GM18519 (cell line): ENCODE data around the gene CLIC4.
"Not testable (repeated sequence)": the region's sequence is repeated elsewhere in the genome, so short reads cannot be mapped to it uniquely, and the experiment has no call there.

ENCODE experiments used
- ATAC-seq: cut with Tn5 transposase; IDR thresholded peaks from one replicate; pipeline ENCODE4 v1.9.1; 2021; ENCODE audit warnings: mild to moderate bottlenecking, moderate library complexity; ENCODE audit not compliant: unreplicated experiment, low FRiP score

CLIC4 gene

DNA sequence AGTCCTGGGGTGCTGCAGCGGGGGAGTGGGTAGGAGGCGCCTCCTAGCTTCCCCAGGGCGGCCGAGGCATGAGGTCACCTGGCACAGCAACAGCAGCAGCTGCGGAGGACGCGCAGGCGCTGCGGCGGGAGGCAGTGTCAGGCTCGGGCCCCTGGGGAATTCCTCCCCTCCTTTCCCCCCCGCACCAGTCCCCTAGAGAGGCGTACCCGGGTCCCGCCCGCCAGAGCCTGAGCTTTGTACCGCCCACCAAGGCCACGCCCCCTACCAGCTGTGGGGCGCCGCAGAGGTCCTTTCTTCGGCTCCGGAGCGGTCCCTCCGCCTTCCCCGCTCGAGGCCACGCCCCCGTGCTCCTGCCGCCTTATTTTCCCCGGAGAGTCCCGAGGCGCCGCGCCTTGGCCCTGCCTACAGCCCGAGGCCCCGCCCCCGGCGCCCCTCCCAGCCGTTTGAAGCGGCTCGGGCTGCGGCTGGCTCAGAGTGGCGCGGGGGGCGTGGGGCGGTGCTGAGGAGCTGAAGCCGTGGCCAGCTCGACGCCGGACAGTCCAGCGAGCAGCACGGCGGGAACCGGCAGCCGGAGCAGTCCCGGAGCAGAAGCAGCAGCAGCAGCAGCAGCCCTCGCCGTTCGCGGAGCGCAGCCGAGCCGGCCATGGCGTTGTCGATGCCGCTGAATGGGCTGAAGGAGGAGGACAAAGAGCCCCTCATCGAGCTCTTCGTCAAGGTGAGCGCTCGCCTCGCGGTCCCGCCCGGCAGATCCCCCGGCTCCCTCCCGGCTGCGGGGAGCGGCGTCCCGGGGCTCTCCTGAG is at the start of gene CLIC4:
Gene CLIC4, plus strand, starts transcription at position 537 of the 800 bp plus-strand sequence. Its CDS starts 107 bp downstream, at position 644.
- ATAC-seq: peak; percentile 41

- ATAC-seq: no peak
Observed at GRCh38 chr1:24696041-24696755, 49.0 kb upstream of the CLIC4 start.

DNA sequence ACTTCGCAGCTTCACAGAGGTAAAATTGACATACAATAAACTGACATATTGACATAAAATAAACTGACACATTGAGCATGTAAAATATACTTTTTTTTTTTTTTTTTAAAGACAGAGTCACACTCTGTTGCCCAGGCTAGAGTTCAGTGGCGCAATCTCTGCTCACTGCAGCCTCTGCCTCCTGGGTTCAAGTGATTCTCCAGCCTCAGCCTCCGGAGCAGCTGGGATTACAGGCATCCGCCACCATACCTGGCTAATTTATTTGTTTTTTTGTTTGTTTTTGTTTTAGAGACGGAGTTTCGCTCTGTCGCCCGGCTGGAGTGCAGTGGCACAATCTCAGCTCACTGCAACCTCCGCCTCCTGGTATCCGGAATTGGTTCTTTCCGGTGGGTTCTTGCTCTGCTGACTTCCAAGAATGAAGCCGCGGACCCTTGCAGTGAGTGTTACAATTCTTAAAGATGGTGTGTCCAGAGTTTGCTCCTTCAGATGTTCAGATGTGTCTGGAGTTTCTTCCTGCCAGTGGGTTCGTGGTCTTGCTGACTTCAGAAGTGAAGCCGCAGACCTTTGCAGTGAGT is 48.4 kb upstream of the CLIC4 start:
- ATAC-seq: no peak

GRCh38 chr1:24697453-24698001 is 47.7 kb upstream of the CLIC4 start:
- ATAC-seq: not testable (repeated sequence)

GRCh38 chr1:24698326-24698725 is 46.9 kb upstream of the CLIC4 start:
- ATAC-seq: not testable (repeated sequence)

DNA sequence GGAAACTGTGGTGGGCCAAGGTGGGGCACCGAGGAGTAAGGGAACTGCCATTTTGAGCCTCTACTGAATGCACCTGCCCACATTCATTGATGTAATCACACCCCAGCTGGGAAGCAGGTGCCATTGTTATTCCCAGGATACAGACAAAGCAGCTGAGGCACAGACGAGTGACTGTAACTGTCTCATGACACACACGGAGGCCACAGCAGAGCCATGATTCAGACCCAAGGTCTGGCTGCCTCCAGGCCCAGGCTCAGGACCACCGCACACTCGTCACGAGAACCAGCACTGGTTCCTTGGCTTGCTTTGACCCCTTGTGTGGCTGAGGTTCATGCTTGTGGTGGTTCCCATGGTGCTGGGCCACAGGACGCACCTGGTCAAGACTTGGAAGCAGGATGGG is 45.6 kb upstream of the CLIC4 start:
- ATAC-seq: no peak

DNA sequence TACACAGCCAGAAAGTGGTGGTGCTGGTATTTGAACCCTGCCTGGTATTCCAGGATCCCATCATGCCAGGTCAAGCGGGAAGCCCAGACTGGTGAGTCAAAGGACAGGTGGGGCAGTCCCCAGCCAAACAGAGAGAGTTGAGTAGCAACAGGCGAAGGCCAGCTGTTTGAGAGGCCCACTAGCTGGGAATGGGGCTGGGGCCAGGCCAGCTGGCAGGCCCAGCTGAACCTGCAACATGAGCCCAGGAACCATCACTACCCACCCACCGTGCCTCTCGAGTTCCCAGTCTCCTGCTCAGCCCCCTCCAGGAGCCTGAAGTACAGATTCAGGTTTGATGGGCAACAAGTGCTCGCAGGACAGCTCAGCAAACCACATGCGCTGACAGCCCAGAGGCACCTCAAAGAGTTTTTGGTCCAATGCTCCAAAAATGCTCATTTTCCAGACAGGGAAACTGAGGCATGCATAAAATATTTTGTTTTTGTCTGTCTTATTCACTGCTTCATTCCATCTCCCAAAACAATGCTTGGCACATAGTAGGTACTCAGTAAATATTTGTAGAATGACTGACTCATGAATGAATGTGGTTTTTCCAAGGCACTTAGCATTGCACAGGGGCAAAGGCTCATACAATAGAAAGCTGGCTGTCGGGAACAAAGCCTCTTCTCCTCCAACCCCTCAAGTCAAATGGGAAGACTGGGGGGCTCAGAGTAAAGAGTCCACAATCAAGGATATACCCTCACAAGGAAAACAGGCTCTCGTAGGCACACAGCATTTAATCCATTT is 42.5 kb upstream of the CLIC4 start:
- no peak for ATAC-seq

DNA sequence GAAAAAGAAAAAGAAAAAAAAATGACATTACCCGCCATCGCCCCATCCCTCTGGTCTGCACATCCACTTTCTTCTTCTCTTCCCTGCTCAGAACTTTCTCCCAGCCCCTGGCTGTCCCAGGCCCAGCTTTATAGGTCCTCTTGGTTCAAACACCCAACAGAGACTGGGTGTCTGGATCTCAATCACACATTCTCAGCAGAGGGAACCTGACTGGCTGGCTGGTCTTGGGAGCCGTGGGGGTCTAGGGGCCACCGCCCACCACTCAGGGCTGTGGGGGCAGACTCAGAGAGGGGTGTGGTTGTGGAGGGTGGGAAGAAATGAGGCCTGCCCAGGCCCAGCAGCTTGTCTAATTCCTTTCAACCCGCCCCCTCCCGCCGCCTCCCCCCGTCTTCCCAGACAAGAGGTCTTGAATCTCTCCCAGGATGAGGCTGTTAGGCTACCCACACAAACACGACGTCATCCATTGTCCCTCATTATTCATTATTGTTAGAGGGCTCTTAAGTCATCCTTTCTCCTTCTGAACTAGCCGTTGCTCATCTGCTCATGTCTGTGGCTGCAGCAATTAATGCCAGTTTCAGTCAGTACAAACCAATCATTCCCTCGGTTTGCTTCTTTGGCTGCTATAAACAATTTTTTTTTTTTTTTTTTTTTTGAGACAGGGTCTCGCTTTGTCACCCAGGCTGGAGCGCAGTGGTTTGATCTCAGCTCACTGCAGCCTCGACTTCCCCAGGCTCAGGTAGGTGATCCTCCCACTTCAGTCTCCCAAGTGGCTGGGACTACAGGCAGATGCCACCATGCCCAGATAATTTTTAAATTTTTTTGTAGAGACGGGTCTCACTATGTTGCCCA is 40.6 kb upstream of the CLIC4 start:
- ATAC-seq: no peak

GRCh38 chr1:24705260-24706073 is 39.8 kb upstream of the CLIC4 start:
- ATAC-seq: no peak

DNA sequence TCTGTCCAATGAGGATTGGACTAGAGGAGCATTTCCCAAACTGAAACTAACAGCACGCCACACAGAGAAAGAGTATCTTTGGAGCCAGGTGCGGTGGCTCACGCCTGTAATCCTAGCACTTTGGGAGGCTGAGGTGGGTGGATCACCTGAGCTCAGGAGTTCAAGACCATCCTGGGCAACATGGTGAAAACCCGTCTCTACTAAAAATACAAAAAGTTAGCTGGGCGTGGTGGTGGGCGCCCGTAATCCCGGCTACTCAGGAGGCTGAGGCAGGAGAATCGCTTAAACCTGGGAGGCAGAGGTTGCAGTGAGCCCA is 39.2 kb upstream of the CLIC4 start:
- ATAC-seq: not testable (repeated sequence)

DNA sequence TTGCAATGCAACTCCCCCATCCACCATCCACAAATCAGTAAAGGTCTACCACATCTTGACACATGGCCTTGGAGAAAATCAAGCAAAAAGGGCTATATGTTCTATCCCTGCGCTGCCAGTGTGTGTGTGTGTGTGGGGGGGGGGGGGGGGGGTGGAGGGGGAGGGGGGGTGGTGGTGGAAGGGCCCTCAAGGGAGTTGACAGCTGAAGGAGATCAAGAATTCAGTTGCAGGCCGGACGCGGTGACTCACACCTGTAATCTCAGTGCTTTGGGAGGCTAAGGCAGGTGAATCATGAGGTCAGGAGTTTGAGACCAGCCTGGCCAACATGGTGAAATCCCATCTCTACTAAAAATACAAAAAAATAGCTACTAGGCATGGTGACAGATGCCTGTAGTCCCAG is 37.6 kb upstream of the CLIC4 start:
- no peak for ATAC-seq

GRCh38 chr1:24708938-24709337 is 36.3 kb upstream of the CLIC4 start:
- ATAC-seq: no peak

GRCh38 chr1:24709791-24710441 is 35.3 kb upstream of the CLIC4 start:
- no peak for ATAC-seq

GRCh38 chr1:24711329-24711728 is 33.9 kb upstream of the CLIC4 start:
- no peak for ATAC-seq

GRCh38 chr1:24713176-24713575 is 32.1 kb upstream of the CLIC4 start:
- ATAC-seq: no peak

DNA sequence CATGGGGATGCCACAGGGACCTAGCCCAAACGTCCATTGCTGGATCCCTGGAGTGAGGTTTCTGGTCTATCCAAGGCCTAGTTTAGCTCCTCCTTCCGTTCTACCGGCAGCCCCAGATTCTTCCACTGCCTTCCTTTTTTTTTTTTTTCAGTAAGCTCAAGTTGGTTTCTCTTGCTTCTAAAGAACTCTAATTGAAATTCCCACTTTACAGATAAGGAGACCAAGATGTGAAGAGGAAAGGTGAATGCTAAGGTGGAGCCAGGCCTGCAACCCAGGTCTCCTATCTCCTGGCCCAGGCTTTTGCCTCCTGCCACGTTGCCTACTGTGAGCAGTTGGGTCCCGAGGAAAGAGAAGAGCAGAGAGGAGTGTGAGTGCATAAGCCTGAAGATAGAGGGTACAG is 31.5 kb upstream of the CLIC4 start:
- ATAC-seq: no peak

DNA sequence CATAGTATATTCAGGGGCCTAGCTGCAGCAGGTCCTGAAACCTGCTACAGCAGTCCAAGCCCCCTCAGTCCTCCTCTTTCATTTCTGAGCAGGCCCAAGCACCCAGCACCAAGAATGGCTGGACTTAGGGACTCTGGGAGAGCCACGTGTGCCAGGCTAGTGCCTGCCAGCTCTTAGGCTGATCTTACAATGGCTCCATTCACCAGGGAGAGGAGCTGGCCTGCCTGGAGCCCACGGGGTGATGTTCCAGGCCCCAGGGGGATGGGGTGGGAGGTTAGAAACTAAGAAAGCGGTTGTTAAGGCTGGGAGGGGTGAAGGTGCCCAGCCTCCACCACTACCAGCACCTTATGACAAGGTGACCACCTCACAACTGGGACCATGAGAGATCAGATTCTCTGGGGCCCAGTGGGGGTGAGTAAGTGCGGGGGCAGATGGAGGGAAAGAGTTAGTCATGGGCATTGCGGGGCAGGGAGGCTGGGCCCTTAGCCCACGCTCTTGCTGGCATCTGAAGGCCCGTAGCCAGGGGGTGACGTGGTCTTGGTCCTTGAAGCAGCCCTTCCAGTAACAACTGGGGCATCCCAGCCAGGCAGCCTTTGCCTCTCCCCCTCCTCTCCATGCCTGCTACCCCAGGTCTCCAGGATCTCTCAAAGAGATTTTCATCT is 30.3 kb upstream of the CLIC4 start:
- no peak for ATAC-seq

DNA sequence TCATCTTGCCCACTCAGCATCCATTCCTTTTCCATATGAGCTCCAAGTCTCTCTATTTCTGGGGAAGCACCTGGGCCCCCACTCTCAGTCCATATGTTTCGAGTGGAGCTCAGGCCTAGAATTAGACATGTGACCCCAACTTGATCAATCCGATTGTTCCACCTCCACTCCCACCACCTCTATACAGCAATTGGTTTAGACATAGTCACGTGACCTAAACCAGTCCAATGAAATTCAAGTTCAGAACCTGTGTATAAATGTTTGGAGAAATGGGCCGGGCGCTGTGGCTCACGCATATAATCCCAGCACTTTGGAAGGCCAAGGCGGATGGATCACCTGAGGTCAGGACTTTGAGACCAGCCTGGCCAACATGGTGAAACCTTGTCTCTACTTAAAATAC is 29.6 kb upstream of the CLIC4 start:
- no peak for ATAC-seq
